ENCODE results near the gene LIN28B. TPM values are rescaled to one million over a fixed set of nuclear protein-coding genes. Genes with fewer than 3 reads are reported as not detected.

Gene LIN28B
- polyA plus RNA-seq, 2 of the 4 experiments (the other 2 are of a cell fraction) = 3.6 to 7.2 TPM

DNA sequence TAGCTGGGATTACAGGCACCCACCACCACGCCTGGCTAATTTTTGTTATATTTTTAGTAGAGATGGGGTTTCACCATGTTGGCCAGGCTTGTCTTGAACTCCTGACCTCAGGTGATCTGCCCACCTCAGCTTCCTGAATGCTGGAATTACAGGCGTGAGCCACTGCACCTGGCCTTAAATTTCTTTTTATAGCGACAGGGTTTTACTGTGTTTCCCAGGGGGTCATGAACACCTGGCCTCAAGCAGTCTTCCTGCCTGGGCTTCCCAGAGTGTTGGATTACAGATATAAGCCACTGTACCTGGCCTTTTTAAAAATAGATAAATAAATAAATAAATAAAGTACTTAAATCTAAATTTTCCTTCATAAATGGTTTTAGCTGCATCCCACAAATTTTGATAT is 57.5 kb downstream of the LIN28B start:
- DNase-seq (ENCODE audit: low read depth in 1 of 2, low spot score in 1 of 2) (no peak), FAIRE-seq (no peak), ATAC-seq (no peak)
- H3K9me3 ChIP-seq = no peaks in the 10 kb centered on the region
- H3K4me3 ChIP-seq = no peak overlapping the region
- no peak overlapping the region for H3K4me2 ChIP-seq
- H3K4me1 ChIP-seq = peaks cover 16% of the 10 kb centered on the region; the same call in 2 of the 3 replicates
- TF ChIP-seq, protein P1, sequence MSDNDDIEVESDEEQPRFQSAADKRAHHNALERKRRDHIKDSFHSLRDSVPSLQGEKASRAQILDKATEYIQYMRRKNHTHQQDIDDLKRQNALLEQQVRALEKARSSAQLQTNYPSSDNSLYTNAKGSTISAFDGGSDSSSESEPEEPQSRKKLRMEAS (IDR thresholded peaks at IDR 0.05) = no peak
- TF ChIP-seq, protein P2, sequence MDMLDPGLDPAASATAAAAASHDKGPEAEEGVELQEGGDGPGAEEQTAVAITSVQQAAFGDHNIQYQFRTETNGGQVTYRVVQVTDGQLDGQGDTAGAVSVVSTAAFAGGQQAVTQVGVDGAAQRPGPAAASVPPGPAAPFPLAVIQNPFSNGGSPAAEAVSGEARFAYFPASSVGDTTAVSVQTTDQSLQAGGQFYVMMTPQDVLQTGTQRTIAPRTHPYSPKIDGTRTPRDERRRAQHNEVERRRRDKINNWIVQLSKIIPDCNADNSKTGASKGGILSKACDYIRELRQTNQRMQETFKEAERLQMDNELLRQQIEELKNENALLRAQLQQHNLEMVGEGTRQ (IDR thresholded peaks at IDR 0.05) = no peak
- TF ChIP-seq, protein P3, sequence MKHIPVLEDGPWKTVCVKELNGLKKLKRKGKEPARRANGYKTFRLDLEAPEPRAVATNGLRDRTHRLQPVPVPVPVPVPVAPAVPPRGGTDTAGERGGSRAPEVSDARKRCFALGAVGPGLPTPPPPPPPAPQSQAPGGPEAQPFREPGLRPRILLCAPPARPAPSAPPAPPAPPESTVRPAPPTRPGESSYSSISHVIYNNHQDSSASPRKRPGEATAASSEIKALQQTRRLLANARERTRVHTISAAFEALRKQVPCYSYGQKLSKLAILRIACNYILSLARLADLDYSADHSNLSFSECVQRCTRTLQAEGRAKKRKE (CRISPR knock-in tag; IDR thresholded peaks at IDR 0.05; ENCODE audit: low read depth) = no peak
- no peak for TF ChIP-seq CBX8 (IDR thresholded peaks at IDR 0.05)
- no peak for TF ChIP-seq ZSCAN20 (CRISPR knock-in tag; IDR thresholded peaks at IDR 0.05)
- no peak for TF ChIP-seq MAZ (IDR thresholded peaks at IDR 0.05; ENCODE audit: borderline replicate concordance, low read depth, low read length)
- no peak for TF ChIP-seq FOSB (CRISPR knock-in tag; IDR thresholded peaks at IDR 0.05)
- no peak for TF ChIP-seq EHF (CRISPR knock-in tag; IDR thresholded peaks at IDR 0.05)
- TF ChIP-seq, protein P4, sequence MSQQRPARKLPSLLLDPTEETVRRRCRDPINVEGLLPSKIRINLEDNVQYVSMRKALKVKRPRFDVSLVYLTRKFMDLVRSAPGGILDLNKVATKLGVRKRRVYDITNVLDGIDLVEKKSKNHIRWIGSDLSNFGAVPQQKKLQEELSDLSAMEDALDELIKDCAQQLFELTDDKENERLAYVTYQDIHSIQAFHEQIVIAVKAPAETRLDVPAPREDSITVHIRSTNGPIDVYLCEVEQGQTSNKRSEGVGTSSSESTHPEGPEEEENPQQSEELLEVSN (IDR thresholded peaks at IDR 0.05; ENCODE audit: borderline replicate concordance, low read depth) = no peak
- TF ChIP-seq FOXS1 (CRISPR knock-in tag; IDR thresholded peaks at IDR 0.05) = no peak
- TF ChIP-seq CEBPB (IDR thresholded peaks at IDR 0.05) = no peak
- no peak for TF ChIP-seq RARB (CRISPR knock-in tag; IDR thresholded peaks at IDR 0.05)
- no peak for TF ChIP-seq MAFK (IDR thresholded peaks at IDR 0.05; ENCODE audit: partially characterized antibody)
- TF ChIP-seq FOSL2 (IDR thresholded peaks at IDR 0.05) = no peak
- TF ChIP-seq FOSL2 (CRISPR knock-in tag; IDR thresholded peaks at IDR 0.05) = no peak
- TF ChIP-seq JUN (IDR thresholded peaks at IDR 0.05) = no peak
- no peak for TF ChIP-seq POLR2AphosphoS2 (conservative IDR thresholded peaks at IDR 0.05; ENCODE audit: low read length)
- TF ChIP-seq, protein P5, sequence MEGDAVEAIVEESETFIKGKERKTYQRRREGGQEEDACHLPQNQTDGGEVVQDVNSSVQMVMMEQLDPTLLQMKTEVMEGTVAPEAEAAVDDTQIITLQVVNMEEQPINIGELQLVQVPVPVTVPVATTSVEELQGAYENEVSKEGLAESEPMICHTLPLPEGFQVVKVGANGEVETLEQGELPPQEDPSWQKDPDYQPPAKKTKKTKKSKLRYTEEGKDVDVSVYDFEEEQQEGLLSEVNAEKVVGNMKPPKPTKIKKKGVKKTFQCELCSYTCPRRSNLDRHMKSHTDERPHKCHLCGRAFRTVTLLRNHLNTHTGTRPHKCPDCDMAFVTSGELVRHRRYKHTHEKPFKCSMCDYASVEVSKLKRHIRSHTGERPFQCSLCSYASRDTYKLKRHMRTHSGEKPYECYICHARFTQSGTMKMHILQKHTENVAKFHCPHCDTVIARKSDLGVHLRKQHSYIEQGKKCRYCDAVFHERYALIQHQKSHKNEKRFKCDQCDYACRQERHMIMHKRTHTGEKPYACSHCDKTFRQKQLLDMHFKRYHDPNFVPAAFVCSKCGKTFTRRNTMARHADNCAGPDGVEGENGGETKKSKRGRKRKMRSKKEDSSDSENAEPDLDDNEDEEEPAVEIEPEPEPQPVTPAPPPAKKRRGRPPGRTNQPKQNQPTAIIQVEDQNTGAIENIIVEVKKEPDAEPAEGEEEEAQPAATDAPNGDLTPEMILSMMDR (IDR thresholded peaks at IDR 0.05) = no peak
- no peak for TF ChIP-seq ESRRA (IDR thresholded peaks at IDR 0.05; ENCODE audit: borderline replicate concordance, low read length)
- TF ChIP-seq CHD4 (IDR thresholded peaks at IDR 0.05; ENCODE audit: borderline replicate concordance) = no peak
- H3K27ac ChIP-seq = no peak overlapping the region
- CTCF ChIA-PET = no interaction called here
- POLR2A ChIA-PET = no interaction called here
- 93% methylated on average over 3 of the region's 3 CpGs for WGBS (ENCODE audit: missing lambda C conversion rate)

DNA sequence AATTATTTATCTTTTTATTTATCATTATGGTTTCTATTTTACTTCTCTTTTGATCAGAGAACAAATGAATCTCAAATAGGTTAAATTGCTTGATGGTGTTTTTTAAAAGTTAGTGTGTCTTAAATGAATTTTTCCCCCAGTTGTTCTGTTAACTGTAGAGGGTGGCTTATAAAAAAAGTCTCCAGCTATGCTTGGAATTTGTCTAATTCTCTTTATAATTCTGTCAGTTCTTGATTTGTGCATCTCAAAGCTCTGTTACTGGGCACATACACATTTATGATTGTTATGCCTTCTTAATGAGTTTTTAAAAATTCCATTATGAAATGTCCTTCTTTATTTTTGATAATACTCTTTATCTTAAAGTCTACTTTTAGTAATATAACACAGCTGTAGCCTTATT is 58.0 kb downstream of the LIN28B start:
- ATAC-seq = no peak
- ChIA-PET POLR2A (no interaction called here), CTCF (no interaction called here)
- no peak for DNase-seq (ENCODE audit: low read depth in 1 of 2, low spot score in 1 of 2)
- no peaks in the 10 kb centered on the region for H3K9me3 ChIP-seq
- peaks cover 16% of the 10 kb centered on the region; the same call in 2 of the 3 replicates for H3K4me1 ChIP-seq
- H3K27ac ChIP-seq = no peak overlapping the region
- H3K4me2 ChIP-seq = no peak overlapping the region; the same call in 2 of the 3 replicates
- no peak overlapping the region for H3K4me3 ChIP-seq
- TF ChIP-seq RNF2 (IDR thresholded peaks at IDR 0.05; ENCODE audit: borderline replicate concordance, low read depth) = no peak
- TF ChIP-seq, protein P1 (IDR thresholded peaks at IDR 0.05) = no peak
- no peak for TF ChIP-seq GATA3 (IDR thresholded peaks at IDR 0.05; ENCODE audit: borderline replicate concordance)
- no peak for TF ChIP-seq CBX8 (IDR thresholded peaks at IDR 0.05)
- TF ChIP-seq EHF (CRISPR knock-in tag; IDR thresholded peaks at IDR 0.05) = no peak
- no peak for TF ChIP-seq FOXS1 (CRISPR knock-in tag; IDR thresholded peaks at IDR 0.05)
- TF ChIP-seq, protein P6, sequence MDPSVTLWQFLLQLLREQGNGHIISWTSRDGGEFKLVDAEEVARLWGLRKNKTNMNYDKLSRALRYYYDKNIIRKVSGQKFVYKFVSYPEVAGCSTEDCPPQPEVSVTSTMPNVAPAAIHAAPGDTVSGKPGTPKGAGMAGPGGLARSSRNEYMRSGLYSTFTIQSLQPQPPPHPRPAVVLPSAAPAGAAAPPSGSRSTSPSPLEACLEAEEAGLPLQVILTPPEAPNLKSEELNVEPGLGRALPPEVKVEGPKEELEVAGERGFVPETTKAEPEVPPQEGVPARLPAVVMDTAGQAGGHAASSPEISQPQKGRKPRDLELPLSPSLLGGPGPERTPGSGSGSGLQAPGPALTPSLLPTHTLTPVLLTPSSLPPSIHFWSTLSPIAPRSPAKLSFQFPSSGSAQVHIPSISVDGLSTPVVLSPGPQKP (IDR thresholded peaks at IDR 0.05; ENCODE audit: low read depth, low read length) = no peak
- TF ChIP-seq MAFK (IDR thresholded peaks at IDR 0.05; ENCODE audit: partially characterized antibody) = no peak
- no peak for TF ChIP-seq RAD21 (conservative IDR thresholded peaks at IDR 0.05 in 1 of 2, IDR thresholded peaks at IDR 0.05 in 1 of 2)
- no peak for TF ChIP-seq RFX5 (IDR thresholded peaks at IDR 0.05)
- no peak for TF ChIP-seq BHLHE40 (IDR thresholded peaks at IDR 0.05; ENCODE audit: low read depth, low read length)
- no peak for TF ChIP-seq CBX2 (IDR thresholded peaks at IDR 0.05; ENCODE audit: borderline replicate concordance, low read depth)
- no peak for TF ChIP-seq POLR2A (IDR thresholded peaks at IDR 0.05; ENCODE audit: low read length)
- TF ChIP-seq, protein P4 (IDR thresholded peaks at IDR 0.05; ENCODE audit: borderline replicate concordance, low read depth) = no peak
- TF ChIP-seq CHD4 (IDR thresholded peaks at IDR 0.05; ENCODE audit: borderline replicate concordance) = no peak
- no peak for TF ChIP-seq ZC3H11A (IDR thresholded peaks at IDR 0.05)
- no peak for TF ChIP-seq PHF8 (IDR thresholded peaks at IDR 0.05; ENCODE audit: borderline replicate concordance, low read depth)
- FAIRE-seq = no peak
